Measurements from ENCODE around the gene VWA3A.

DNA sequence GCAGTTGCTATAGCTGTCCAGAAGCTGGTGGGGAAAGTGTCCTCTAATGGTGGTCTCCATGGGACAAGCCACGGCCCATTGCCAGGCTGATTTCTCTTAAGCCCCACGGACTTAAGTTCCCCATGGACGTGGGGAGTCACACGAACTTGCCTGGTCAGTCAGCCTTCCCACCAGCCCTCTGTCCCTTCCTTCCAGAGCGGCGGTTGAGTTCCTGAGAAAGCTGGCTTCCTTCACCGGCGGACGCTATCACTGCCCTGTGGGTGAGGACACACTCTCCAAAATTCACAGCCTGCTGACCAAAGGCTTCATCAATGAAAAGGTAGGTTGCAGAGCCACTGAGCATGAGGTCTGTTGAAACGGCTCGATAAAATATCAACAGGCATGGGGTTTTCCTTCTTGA, 60.0 kb downstream of the VWA3A start:
- TF ChIP-seq CTCF (IDR thresholded peaks at IDR 0.05) (no peak), TCF7L2 (IDR thresholded peaks at IDR 0.05; ENCODE audit: low read depth, low read length) (no peak), SIN3A (IDR thresholded peaks at IDR 0.05; ENCODE audit: borderline replicate concordance, insufficient read depth, low read depth, low read length) (no peak)
- TF ChIP-seq, protein P1, sequence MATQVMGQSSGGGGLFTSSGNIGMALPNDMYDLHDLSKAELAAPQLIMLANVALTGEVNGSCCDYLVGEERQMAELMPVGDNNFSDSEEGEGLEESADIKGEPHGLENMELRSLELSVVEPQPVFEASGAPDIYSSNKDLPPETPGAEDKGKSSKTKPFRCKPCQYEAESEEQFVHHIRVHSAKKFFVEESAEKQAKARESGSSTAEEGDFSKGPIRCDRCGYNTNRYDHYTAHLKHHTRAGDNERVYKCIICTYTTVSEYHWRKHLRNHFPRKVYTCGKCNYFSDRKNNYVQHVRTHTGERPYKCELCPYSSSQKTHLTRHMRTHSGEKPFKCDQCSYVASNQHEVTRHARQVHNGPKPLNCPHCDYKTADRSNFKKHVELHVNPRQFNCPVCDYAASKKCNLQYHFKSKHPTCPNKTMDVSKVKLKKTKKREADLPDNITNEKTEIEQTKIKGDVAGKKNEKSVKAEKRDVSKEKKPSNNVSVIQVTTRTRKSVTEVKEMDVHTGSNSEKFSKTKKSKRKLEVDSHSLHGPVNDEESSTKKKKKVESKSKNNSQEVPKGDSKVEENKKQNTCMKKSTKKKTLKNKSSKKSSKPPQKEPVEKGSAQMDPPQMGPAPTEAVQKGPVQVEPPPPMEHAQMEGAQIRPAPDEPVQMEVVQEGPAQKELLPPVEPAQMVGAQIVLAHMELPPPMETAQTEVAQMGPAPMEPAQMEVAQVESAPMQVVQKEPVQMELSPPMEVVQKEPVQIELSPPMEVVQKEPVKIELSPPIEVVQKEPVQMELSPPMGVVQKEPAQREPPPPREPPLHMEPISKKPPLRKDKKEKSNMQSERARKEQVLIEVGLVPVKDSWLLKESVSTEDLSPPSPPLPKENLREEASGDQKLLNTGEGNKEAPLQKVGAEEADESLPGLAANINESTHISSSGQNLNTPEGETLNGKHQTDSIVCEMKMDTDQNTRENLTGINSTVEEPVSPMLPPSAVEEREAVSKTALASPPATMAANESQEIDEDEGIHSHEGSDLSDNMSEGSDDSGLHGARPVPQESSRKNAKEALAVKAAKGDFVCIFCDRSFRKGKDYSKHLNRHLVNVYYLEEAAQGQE (IDR thresholded peaks at IDR 0.05; ENCODE audit: insufficient read depth in 1 of 2, low read depth in 2 of 2, low read length in 1 of 2): no peak

All from Panc1 (cell line).